Left lung (tissue), 10 donors: ENCODE measurements around the gene LIMCH1. TPM values are rescaled to one million over a fixed set of nuclear protein-coding genes. Genes with fewer than 3 reads are reported as not detected.

Experiments used
- ATAC-seq: fragments of 200-7000 bp; cut with Tn5 transposase; one replicate; pipeline ENCODE4 v1.9.1; 2020; ENCODE audit warnings: moderate library complexity
- DNase-seq, 4 donors: peaks; one replicate each; pipeline ENCODE4 v3.0.0-alpha.2; 2013 to 2020
- H3K27ac ChIP-seq, 2 donors: fragments of 200-600 bp; sonication (generic) in 1 of 2; one replicate each; pipeline versions ENCODE4 v1.5.0 to v1.8.0; 2020 to 2021
- H3K27me3 ChIP-seq, 2 donors: fragments of 200-600 bp; sonication (generic) in 1 of 2; one replicate each; pipeline versions ENCODE4 v1.5.0 to v1.8.0; 2020 to 2021
- H3K36me3 ChIP-seq, 2 donors: fragments of 200-600 bp; sonication (generic) in 1 of 2; one replicate each; pipeline versions ENCODE4 v1.5.0 to v1.8.0; 2020 to 2021
- H3K4me1 ChIP-seq, 2 donors: fragments of 200-600 bp; one replicate each; pipeline ENCODE4 v1.8.0; 2021
- H3K4me3 ChIP-seq, 2 donors: fragments of 200-600 bp; sonication (generic) in 1 of 2; one replicate each; pipeline versions ENCODE4 v1.5.0 to v1.8.0; 2020 to 2021; ENCODE audit warnings: mild to moderate bottlenecking in 1 of 2
- H3K9me3 ChIP-seq, 2 donors: fragments of 200-600 bp; sonication (generic) in 1 of 2; one replicate each; pipeline versions ENCODE4 v1.5.0 to v1.8.0; 2020 to 2021
- CTCF ChIP-seq, 2 donors: fragments of 200-600 bp; sonication (generic) in 1 of 2; IDR thresholded peaks; one replicate each; pipeline versions ENCODE4 v1.5.0 to v1.8.0; 2021; ENCODE audit warnings: antibody characterized with exemption in 2 of 2
- intact Hi-C, 2 donors: fragments of 100-400 bp; cut with DNase I; formaldehyde crosslinking; loops; one replicate each; pipeline versions ENCODE4 v1.11.2 to v1.14.2; 2022
- polyA plus RNA-seq, 6 donors: library from polyadenylated mRNA; unstranded; fragments of 120-200 nt; gene quantifications; one replicate each; pipeline ENCODE4 v1.2.1, GENCODE V29; 2013; ENCODE audit not compliant: insufficient read length in 6 of 6
- total RNA-seq, 2 donors: library from RNA; stranded (reverse); fragmentation: NEBNext Ultra II Directional; extraction: Animal tissue kit (Norgen Biotek cat#: 25700); gene quantifications; one replicate each; pipeline ENCODE4 v1.2.1, GENCODE V29; 2021
- donor health status: DM: no; HTN: yes; CAD: no.
- donor health status: DM: no; HTN: no; CAD: no.

Gene LIMCH1
- total and polyA plus RNA-seq, 8 donors: 90.6 to 183 (median 113) TPM

- ATAC-seq: no peak
- intact Hi-C loops: no loop called here
Measured at GRCh38 chr4:41620594-41621256, 82.8 kb downstream of the LIMCH1 start.

GRCh38 chr4:41622787-41623186 lies 84.8 kb downstream of the LIMCH1 start:
- Histone ChIP-seq H3K27ac (no peak overlapping the region), H3K4me3 (no peak overlapping the region), H3K9me3 (no peaks in the 10 kb centered on the region), H3K4me1 (no peaks in the 10 kb centered on the region), H3K27me3 (no peaks in the 10 kb centered on the region), H3K36me3 (no peaks in the 10 kb centered on the region)
- intact Hi-C loops: no loop called here
- TF ChIP-seq CTCF (IDR thresholded peaks at IDR 0.05): no peak
- ATAC-seq: no peak
- DNase-seq: no peak

More at GRCh38 chr4:41620594-41621256, 82.8 kb downstream of the LIMCH1 start:
- Histone ChIP-seq H3K4me3 (no peak overlapping the region), H3K36me3 (no peaks in the 10 kb centered on the region), H3K9me3 (no peaks in the 10 kb centered on the region), H3K27ac (no peak overlapping the region), H3K4me1 (no peaks in the 10 kb centered on the region), H3K27me3 (no peaks in the 10 kb centered on the region)
- no peak for TF ChIP-seq CTCF (IDR thresholded peaks at IDR 0.05)
- DNase-seq: no peak

GRCh38 chr4:41624765-41625164 lies 86.8 kb downstream of the LIMCH1 start:
- intact Hi-C loops: no loop called here
- Histone ChIP-seq H3K27ac (no peak overlapping the region), H3K27me3 (no peaks in the 10 kb centered on the region), H3K9me3 (no peaks in the 10 kb centered on the region), H3K36me3 (no peaks in the 10 kb centered on the region), H3K4me3 (no peak overlapping the region), H3K4me1 (no peaks in the 10 kb centered on the region)
- ATAC-seq (no peak), DNase-seq (no peak)
- TF ChIP-seq CTCF (IDR thresholded peaks at IDR 0.05): no peak

- DNase-seq (no peak), ATAC-seq (no peak)
- intact Hi-C loops: no loop called here
- Histone ChIP-seq H3K9me3 (no peaks in the 10 kb centered on the region), H3K4me1 (no peaks in the 10 kb centered on the region), H3K27ac (no peak overlapping the region), H3K36me3 (no peaks in the 10 kb centered on the region), H3K4me3 (no peak overlapping the region), H3K27me3 (no peaks in the 10 kb centered on the region)
- TF ChIP-seq CTCF (IDR thresholded peaks at IDR 0.05): no peak
Measured at GRCh38 chr4:41625531-41625930, 87.6 kb downstream of the LIMCH1 start.

- ATAC-seq (no peak), DNase-seq (no peak)
- no peaks in the 10 kb centered on the region for H3K36me3 ChIP-seq
- H3K27me3 ChIP-seq: no peaks in the 10 kb centered on the region
- H3K4me3 ChIP-seq: no peak overlapping the region
- no peaks in the 10 kb centered on the region for H3K9me3 ChIP-seq
- no peak overlapping the region for H3K27ac ChIP-seq
- no peak for TF ChIP-seq CTCF (IDR thresholded peaks at IDR 0.05)
- intact Hi-C loops: no loop called here
- H3K4me1 ChIP-seq: no peaks in the 10 kb centered on the region
Measured at GRCh38 chr4:41628936-41629335, 91.0 kb downstream of the LIMCH1 start.
